HG03060 (cell line): ENCODE measurements around the gene PKD2L1.

Experiments
- ATAC-seq: cut with Tn5 transposase; IDR thresholded peaks from one replicate; pipeline ENCODE4 v1.9.1; 2021; ENCODE audit warnings: low read depth, moderate number of reproducible peaks; ENCODE audit not compliant: unreplicated experiment

Gene PKD2L1

GRCh38 chr10:100356067-100357017, 26.3 kb upstream of the PKD2L1 start:
- ATAC-seq = no peak

GRCh38 chr10:100355086-100355485, 25.1 kb upstream of the PKD2L1 start:
- no peak for ATAC-seq

- ATAC-seq = no peak
Observed at GRCh38 chr10:100353770-100354485, 23.9 kb upstream of the PKD2L1 start.

GRCh38 chr10:100350914-100351485, 21.0 kb upstream of the PKD2L1 start:
- ATAC-seq = no peak

- no peak for ATAC-seq
Observed at GRCh38 chr10:100349672-100350071, 19.6 kb upstream of the PKD2L1 start.

GRCh38 chr10:100349087-100349486, 19.1 kb upstream of the PKD2L1 start:
- no peak for ATAC-seq

- ATAC-seq = no peak
Observed at GRCh38 chr10:100348389-100348927, 18.4 kb upstream of the PKD2L1 start.

- ATAC-seq = no peak
Observed at GRCh38 chr10:100347568-100348195, 17.7 kb upstream of the PKD2L1 start.

- ATAC-seq = peak; percentile 87
Observed at GRCh38 chr10:100346765-100347567, 16.9 kb upstream of the PKD2L1 start, which contains the start of gene SCD. Gene SCD, plus strand, starts transcription at chr10:100347233. Its CDS starts 272 bp downstream, at chr10:100347505.

- ATAC-seq = peak; percentile 18
Observed at GRCh38 chr10:100346351-100346764, 16.3 kb upstream of the PKD2L1 start.

- ATAC-seq = no peak
Observed at GRCh38 chr10:100345570-100346330, 15.7 kb upstream of the PKD2L1 start.

GRCh38 chr10:100344241-100344788, 14.3 kb upstream of the PKD2L1 start:
- no peak for ATAC-seq

GRCh38 chr10:100342627-100342972, 12.6 kb upstream of the PKD2L1 start:
- no peak for ATAC-seq

- ATAC-seq = no peak
Observed at GRCh38 chr10:100341953-100342626, 12.1 kb upstream of the PKD2L1 start.

GRCh38 chr10:100340948-100341847, 11.2 kb upstream of the PKD2L1 start:
- ATAC-seq = no peak

- no peak for ATAC-seq
Observed at GRCh38 chr10:100339236-100339635, 9.2 kb upstream of the PKD2L1 start.

- ATAC-seq = no peak
Observed at GRCh38 chr10:100338434-100339036, 8.5 kb upstream of the PKD2L1 start.
